Inflammatory macrophage (primary cell): ENCODE measurements around the gene C5AR2.
"Not testable (repeated sequence)": the region's sequence is repeated elsewhere in the genome, so short reads cannot be mapped to it uniquely, and the experiment has no call there.

ENCODE experiments used
- DNase-seq, 2 donors: peaks; one replicate each; pipeline ENCODE4 v3.0.0-alpha.2; 2020 to 2022

Gene C5AR2

GRCh38 chr19:47363758-47364531, 32.0 kb downstream of the C5AR2 start:
- DNase-seq, result peak; percentile 61 to 90

- DNase-seq, result not testable (repeated sequence)
Observed at GRCh38 chr19:47365455-47365854, 33.5 kb downstream of the C5AR2 start.

- DNase-seq, result peak; percentile 75 to 76
Observed at GRCh38 chr19:47370045-47370611, 38.2 kb downstream of the C5AR2 start.

GRCh38 chr19:47371261-47371660, 39.3 kb downstream of the C5AR2 start:
- DNase-seq, result no peak

- DNase-seq, result no peak
Observed at GRCh38 chr19:47372603-47373002, 40.6 kb downstream of the C5AR2 start.

GRCh38 chr19:47373246-47374240, 41.6 kb downstream of the C5AR2 start:
- DNase-seq, result no peak

- no peak for DNase-seq
Observed at GRCh38 chr19:47374876-47375693, 43.1 kb downstream of the C5AR2 start.

- no peak for DNase-seq
Observed at GRCh38 chr19:47375694-47376588, 44.0 kb downstream of the C5AR2 start.

GRCh38 chr19:47376589-47377144, 44.7 kb downstream of the C5AR2 start:
- DNase-seq, result no peak

GRCh38 chr19:47377208-47377701, 45.3 kb downstream of the C5AR2 start:
- DNase-seq, result no peak

- no peak for DNase-seq
Observed at GRCh38 chr19:47377801-47378200, 45.8 kb downstream of the C5AR2 start.

GRCh38 chr19:47378246-47378645, 46.3 kb downstream of the C5AR2 start:
- no peak for DNase-seq

GRCh38 chr19:47379381-47379938, 47.5 kb downstream of the C5AR2 start:
- DNase-seq, result no peak

GRCh38 chr19:47380559-47380958, 48.6 kb downstream of the C5AR2 start:
- no peak for DNase-seq

- DNase-seq, result no peak
Observed at GRCh38 chr19:47381121-47381520, 49.1 kb downstream of the C5AR2 start.

GRCh38 chr19:47381653-47382279, 49.8 kb downstream of the C5AR2 start:
- DNase-seq, result peak; percentile 54 to 87

GRCh38 chr19:47383890-47384289, 51.9 kb downstream of the C5AR2 start:
- not testable (repeated sequence) for DNase-seq

- DNase-seq, result not testable (repeated sequence)
Observed at GRCh38 chr19:47384533-47384932, 52.6 kb downstream of the C5AR2 start.

- DNase-seq, result not testable (repeated sequence)
Observed at GRCh38 chr19:47386582-47386981, 54.6 kb downstream of the C5AR2 start.

GRCh38 chr19:47387623-47388022, 55.6 kb downstream of the C5AR2 start:
- DNase-seq, result not testable (repeated sequence)
